Adrenal gland (tissue), 12 donors: ENCODE data around the gene POU2F3. TPM values are rescaled to one million over a fixed set of nuclear protein-coding genes. Genes with fewer than 3 reads are reported as not detected.

ENCODE experiments used
- DNase-seq, 7 donors: peaks; one replicate each; pipeline ENCODE4 v3.0.0-alpha.2; 2019 to 2020
- H3K27ac ChIP-seq, 5 donors: fragments of 200-600 bp; sonication (generic) in 4 of 5; 1 replicate in 3 of 5; 2 replicates in 2 of 5; pipeline versions ENCODE4 v1.5.1 to v1.8.0; 2016 to 2020; ENCODE audit warnings: mild to moderate bottlenecking in 1 of 5
- H3K27me3 ChIP-seq: fragments of 200-600 bp; 2 replicates; pipeline ENCODE4 v1.8.0; 2021
- H3K36me3 ChIP-seq, 2 donors: fragments of 200-600 bp; replicated peaks in 1 of 2; 1 replicate in 1 of 2; 2 replicates in 1 of 2; pipeline versions ENCODE4 v1.5.1 to v1.8.0; 2018 to 2022
- H3K4me1 ChIP-seq, 2 donors: fragments of 200-600 bp; replicated peaks in 1 of 2; 1 replicate in 1 of 2; 2 replicates in 1 of 2; pipeline versions ENCODE4 v1.5.1 to v1.8.0; 2018 to 2021
- H3K4me3 ChIP-seq, 4 donors: fragments of 200-600 bp; sonication (generic) in 3 of 4; one replicate each; pipeline ENCODE4 v1.5.1; 2016 to 2018
- H3K9me3 ChIP-seq, 3 donors: fragments of 200-600 bp; sonication (generic) in 1 of 3; replicated peaks in 1 of 3; 1 replicate in 2 of 3; 2 replicates in 1 of 3; pipeline versions ENCODE4 v1.5.1 to v1.8.0; 2016 to 2021
- CTCF ChIP-seq, 6 experiments: fragments of 450-650 bp in 4 of 6; fragments of 200-600 bp in 2 of 6; sonication (generic) in 1 of 6; IDR thresholded peaks; 1 replicate in 5 of 6; 2 replicates in 1 of 6; pipeline versions ENCODE4 v1.5.1 to v1.8.0; 2016 to 2021; ENCODE audit warnings: antibody characterized with exemption in 6 of 6, mild to moderate bottlenecking in 2 of 6, moderate library complexity in 1 of 6
- POLR2A ChIP-seq, 2 donors: fragments of 450-650 bp; IDR thresholded peaks; one replicate each; pipeline ENCODE4 v1.6.1; 2017; ENCODE audit warnings: antibody characterized with exemption in 2 of 2, mild to moderate bottlenecking in 2 of 2, moderate library complexity in 1 of 2
- WGBS, 4 donors: extraction: QIAGEN DNeasy Blood & Tissue Kit in 2 of 4; methylation state at CpG; one replicate each; pipeline versions ENCODE4 v1.1.5 to v1.1.7; 2013 to 2017; 5-methylcytosine and 5-hydroxymethylcytosine counted together
- intact Hi-C, 2 donors: fragments of 100-400 bp; cut with DNase I; formaldehyde crosslinking; loops; one replicate each; pipeline versions ENCODE4 v1.14.1 to v1.15.0; 2022 to 2023
- polyA plus RNA-seq, 3 donors: library from polyadenylated mRNA; stranded (reverse); fragments of 200-250 nt in 2 of 3; fragments of 350-450 nt in 1 of 3; fragmentation: Illumina TruSeq in 1 of 3; extraction: RNeasy Lipid Tissue Mini Kit (QIAGEN cat#74804) in 1 of 3; gene quantifications; one replicate each; pipeline ENCODE4 v1.2.3, GENCODE V29; 2013 to 2014
- total RNA-seq, 9 donors: library from RNA; depleted of rRNA in 4 of 9; stranded (reverse); fragments of >200 nt in 4 of 9; fragments of 120-200 nt in 1 of 9; fragmentation: NEBNext Ultra II Directional in 1 of 9; extraction: Animal tissue kit (Norgen Biotek cat#: 25700) in 1 of 9; gene quantifications; one replicate each; pipeline versions ENCODE4 v1.1.0 to v1.2.4, GENCODE V29; 2013 to 2023
- donor health status: healthy with polysubstance abuse.
- donor health status: Bipolar disorder and iron deficiency.
- donor health status: DM: yes; HTN: yes; CAD: no.
- donor health status: DM: no; HTN: no; CAD: no.
- donor health status: DM: no; HTN: no; CAD: no.
- donor health status: DM: yes; HTN: yes; CAD: no.

POU2F3 gene
- total and polyA plus RNA-seq, 12 donors, result 0.07 to 1.4 (median 0.17) TPM; not detected in 3

GRCh38 chr11:120210626-120211521 is 29.1 kb upstream of the POU2F3 start, which contains the start of gene OAF:
TSS of gene OAF (plus strand) at chr11:120211032. CDS start at chr11:120211280, 248 bp downstream.
- peak in 4 of 6 experiments; percentile 32 to 49 (median 40) for TF ChIP-seq CTCF (IDR thresholded peaks at IDR 0.05)
- TF ChIP-seq POLR2A (IDR thresholded peaks at IDR 0.05), result peak; percentile 7 to 86
- 0 to 1% (median 1%) methylated on average over 2 to 108 of the region's 108 CpGs for WGBS, 4 donors
- intact Hi-C loops, result no loop called here
- no peaks in the 10 kb centered on the region for H3K27me3 ChIP-seq
- no peaks in the 10 kb centered on the region for H3K36me3 ChIP-seq
- no peaks in the 10 kb centered on the region for H3K9me3 ChIP-seq
- DNase-seq, result peak; percentile 78 to 86 (median 82)
- peak within 1 kb of the TSS; percentile 38 to 97 (median 82) for H3K4me3 ChIP-seq
- peaks cover 50 to 62% of the 10 kb centered on the region in 2 donors for H3K4me1 ChIP-seq
- peak within 1 kb of the TSS; percentile 40 to 90 (median 85) for H3K27ac ChIP-seq

- intact Hi-C loops, result no loop called here
- DNase-seq, result no peak
- peaks cover 58 to 71% of the 10 kb centered on the region in 2 donors for H3K4me1 ChIP-seq
- no peaks in the 10 kb centered on the region for H3K36me3 ChIP-seq
- peak overlapping the region; percentile 40 to 90 (median 85) for H3K27ac ChIP-seq
- H3K4me3 ChIP-seq, result peak overlapping the region; percentile 38 to 97 (median 82)
- no peaks in the 10 kb centered on the region for H3K9me3 ChIP-seq
- 7 to 9% (median 8%) methylated on average over 11 to 18 of the region's 18 CpGs for WGBS, 4 donors
- TF ChIP-seq CTCF (IDR thresholded peaks at IDR 0.05) (no peak), POLR2A (IDR thresholded peaks at IDR 0.05) (no peak)
- H3K27me3 ChIP-seq, result no peaks in the 10 kb centered on the region
Observed at GRCh38 chr11:120211522-120212258, 28.2 kb upstream of the POU2F3 start.

- TF ChIP-seq CTCF (IDR thresholded peaks at IDR 0.05) (no peak), POLR2A (IDR thresholded peaks at IDR 0.05) (no peak)
- Histone ChIP-seq H3K27ac (peak overlapping the region; percentile 61 to 90 (median 88)), H3K9me3 (no peaks in the 10 kb centered on the region), H3K4me1 (peaks cover 59 to 77% of the 10 kb centered on the region in 2 donors), H3K27me3 (no peaks in the 10 kb centered on the region), H3K36me3 (no peaks in the 10 kb centered on the region), H3K4me3 (peak overlapping the region in 2 of 4 donors; percentile 69 to 97)
- 21 to 39% (median 25%) methylated on average over 10 to 13 of the region's 13 CpGs for WGBS, 4 donors
- intact Hi-C loops, result no loop called here
- DNase-seq, result peak in 1 of 7 donors; percentile 37
Observed at GRCh38 chr11:120212259-120212878, 27.6 kb upstream of the POU2F3 start.
